Frontal cortex (tissue), 4 donors: ENCODE data around the gene MS4A8. TPM values are rescaled to one million over a fixed set of nuclear protein-coding genes. Genes with fewer than 3 reads are reported as not detected.
"Not testable (repeated sequence)": the region's sequence is repeated elsewhere in the genome, so short reads cannot be mapped to it uniquely, and the experiment has no call there.

ENCODE experiments used
- DNase-seq, 2 donors: peaks; one replicate each; pipeline ENCODE4 v3.0.0; 2012; ENCODE audit warnings: low spot score in 2 of 2
- FAIRE-seq: peaks from 2 replicates; lab custom pipeline; 2012; peaks lifted over from hg19 to GRCh38; lab: Jason Lieb, UNC
- total RNA-seq: library from RNA; depleted of rRNA; stranded (reverse); fragments of >200 nt; gene quantifications from one replicate; pipeline ENCODE4 v1.2.3, GENCODE V29; 2014
- donor health status: control.
- donor health status: control.
- donor health status: control.

MS4A8 gene, protein sequence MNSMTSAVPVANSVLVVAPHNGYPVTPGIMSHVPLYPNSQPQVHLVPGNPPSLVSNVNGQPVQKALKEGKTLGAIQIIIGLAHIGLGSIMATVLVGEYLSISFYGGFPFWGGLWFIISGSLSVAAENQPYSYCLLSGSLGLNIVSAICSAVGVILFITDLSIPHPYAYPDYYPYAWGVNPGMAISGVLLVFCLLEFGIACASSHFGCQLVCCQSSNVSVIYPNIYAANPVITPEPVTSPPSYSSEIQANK
- 0.41 TPM for total RNA-seq

DNA sequence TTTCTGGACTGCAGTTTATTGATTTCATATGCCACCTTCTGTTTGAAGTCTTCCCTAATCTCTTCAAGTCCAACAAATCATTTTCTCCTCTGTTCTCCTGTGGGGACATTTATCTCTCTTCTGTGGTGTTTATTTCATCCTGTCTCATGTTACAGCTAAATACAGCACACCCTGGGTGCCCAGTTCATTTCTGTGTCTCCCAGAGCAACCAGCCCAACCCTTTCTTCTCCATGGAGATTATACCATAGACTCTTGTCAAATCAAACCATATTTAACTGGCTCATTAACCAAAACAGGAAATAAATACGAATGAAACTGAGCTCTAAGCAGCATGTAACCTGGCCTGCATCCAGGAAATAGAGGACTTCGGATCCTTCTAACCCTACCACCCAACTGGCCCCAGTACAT is at the start of gene MS4A8:
TSS of gene MS4A8 (plus strand) at position 329 of the 408 bp plus-strand sequence. CDS start 1,249 bp downstream, outside the sequence.
- FAIRE-seq (no peak), DNase-seq (no peak)

GRCh38 chr11:60657888-60658287 is 41.5 kb upstream of the MS4A8 start:
- FAIRE-seq, result no peak
- no peak for DNase-seq

GRCh38 chr11:60658409-60658808 is 41.0 kb upstream of the MS4A8 start:
- DNase-seq, result no peak
- no peak for FAIRE-seq

GRCh38 chr11:60672255-60672654 is 27.2 kb upstream of the MS4A8 start:
- no peak for FAIRE-seq
- DNase-seq, result no peak

- FAIRE-seq, DNase-seq: not testable (repeated sequence)
Measured at GRCh38 chr11:60678231-60678630, 21.2 kb upstream of the MS4A8 start.

DNA sequence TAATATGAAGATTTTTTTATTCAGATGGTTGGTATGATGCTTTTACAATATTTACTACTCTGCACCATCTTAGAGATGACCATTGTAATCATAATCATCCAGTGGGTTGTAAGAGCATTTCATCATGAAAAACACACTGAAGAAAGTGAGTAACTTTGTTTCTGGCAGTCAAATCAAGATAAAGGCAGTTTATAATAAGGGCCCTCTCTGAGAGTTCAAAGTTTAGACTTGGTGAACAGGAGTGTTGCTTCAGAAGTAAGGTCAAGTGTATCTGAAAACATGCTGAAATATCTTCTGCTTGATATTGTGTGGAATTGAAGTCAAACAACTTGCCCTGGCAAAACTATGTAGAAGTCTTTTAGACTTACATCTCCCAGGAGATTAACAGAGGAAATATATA is 19.5 kb upstream of the MS4A8 start:
- no peak for FAIRE-seq

DNA sequence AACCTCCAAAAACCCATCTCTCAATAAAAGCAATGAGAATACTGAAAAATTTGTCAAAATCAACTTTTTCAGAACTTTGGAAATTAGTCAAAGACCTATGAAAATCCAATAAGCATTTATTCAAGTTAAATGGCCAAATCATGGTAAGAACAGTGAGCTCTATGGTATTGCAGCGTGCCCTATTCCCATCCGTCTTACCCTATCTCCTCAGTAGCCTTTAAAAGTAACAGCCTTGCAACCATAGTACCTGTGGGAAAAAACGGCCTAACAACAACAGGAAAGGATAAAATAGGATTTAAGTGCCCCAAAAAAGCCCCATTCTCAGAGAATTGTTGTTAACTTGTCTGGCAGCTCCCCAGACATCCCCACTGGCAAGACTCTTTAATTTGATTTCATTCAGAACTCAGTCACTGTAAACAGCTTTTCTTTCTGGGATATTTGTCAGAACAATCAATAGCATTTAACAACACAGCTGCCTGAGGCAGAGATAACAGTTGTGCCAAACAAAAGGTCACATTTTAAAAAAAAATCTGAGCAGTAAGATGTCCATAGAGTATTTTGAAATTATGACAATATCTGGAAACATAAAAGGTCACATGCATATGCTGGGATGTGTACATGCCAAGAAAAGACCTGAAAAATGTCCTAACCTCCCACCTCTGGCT is 18.8 kb upstream of the MS4A8 start:
- FAIRE-seq (no peak), DNase-seq (no peak)

More for the DNA sequence above, 19.5 kb upstream of the MS4A8 start:
- no peak for DNase-seq

DNA sequence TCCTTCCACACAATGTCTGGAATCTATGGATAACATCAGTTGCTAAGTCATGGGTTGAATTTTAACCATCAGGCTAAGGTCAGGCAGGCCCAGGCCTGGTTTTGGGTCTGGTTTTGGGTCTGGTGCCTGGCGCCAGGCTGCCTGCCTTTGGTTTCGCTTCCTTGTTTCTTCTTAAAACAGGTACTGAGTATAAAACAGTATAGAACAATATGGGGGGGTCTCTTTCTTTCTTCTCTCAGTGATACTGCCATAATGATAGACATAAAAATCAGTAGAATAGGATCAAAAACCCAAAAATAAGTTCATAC is 14.9 kb upstream of the MS4A8 start:
- not testable (repeated sequence) for DNase-seq, FAIRE-seq

DNA sequence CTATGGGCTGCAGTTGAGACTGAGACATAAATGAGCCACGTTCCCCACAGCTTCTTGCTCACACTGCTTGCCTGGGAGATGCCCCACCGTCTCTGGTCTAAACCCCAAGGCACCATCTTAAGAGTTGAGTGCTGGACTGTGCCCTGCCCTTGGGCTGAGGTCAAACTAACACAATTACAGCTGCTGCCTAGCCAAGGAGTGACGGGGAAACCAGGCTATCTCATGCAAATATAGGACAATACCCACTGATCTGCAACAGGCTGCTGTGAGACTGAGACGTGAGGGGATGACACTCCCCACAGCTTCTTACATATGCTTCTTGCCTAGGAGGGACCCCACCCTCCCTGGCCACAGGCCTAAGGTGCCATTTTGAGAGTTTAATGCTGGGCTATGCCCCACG is 7.8 kb upstream of the MS4A8 start:
- FAIRE-seq (no peak), DNase-seq (no peak)

GRCh38 chr11:60699936-60700335 is 524 bp downstream of the MS4A8 start:
- DNase-seq (no peak), FAIRE-seq (no peak)

GRCh38 chr11:60700689-60701468 is 1.5 kb downstream of the MS4A8 start:
- no peak for FAIRE-seq
- DNase-seq, result no peak

DNA sequence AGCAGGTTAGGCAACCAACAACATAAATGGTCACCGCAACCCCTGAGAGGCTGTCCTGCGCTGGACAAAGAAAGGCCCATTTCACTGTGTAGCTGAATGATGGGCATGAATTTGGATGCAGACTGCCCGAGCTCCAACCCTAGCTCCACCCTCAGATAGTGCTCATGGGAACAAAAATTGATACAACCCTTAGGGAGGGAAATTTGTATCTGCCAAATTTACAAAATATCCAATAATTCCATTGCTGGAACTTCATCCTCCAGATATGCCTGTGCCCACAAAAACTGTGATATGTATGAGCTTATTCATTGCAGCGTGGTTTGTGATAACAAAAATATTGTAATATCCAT is 2.0 kb downstream of the MS4A8 start:
- FAIRE-seq (no peak), DNase-seq (no peak)

DNA sequence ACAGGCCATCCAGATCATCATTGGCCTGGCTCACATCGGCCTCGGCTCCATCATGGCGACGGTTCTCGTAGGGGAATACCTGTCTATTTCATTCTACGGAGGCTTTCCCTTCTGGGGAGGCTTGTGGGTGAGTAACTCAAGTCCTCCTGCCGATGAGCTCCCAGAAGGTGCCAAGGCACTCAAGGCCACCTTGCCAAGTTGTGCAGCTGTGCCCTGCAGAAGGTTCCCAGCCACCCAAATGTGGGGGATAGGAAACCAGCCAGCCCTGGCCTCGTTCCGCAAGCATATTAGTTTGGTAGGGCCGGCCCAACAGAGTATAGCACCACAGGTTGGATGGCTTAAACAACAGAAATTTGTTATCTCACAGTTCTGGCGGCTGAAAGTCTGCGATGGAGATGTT is 4.0 kb downstream of the MS4A8 start:
- DNase-seq (no peak), FAIRE-seq (no peak)

- FAIRE-seq (no peak), DNase-seq (no peak)
Measured at GRCh38 chr11:60705895-60706294, 6.5 kb downstream of the MS4A8 start.

GRCh38 chr11:60706931-60707330 is 7.5 kb downstream of the MS4A8 start:
- FAIRE-seq (no peak), DNase-seq (no peak)

- no peak for DNase-seq
Measured at GRCh38 chr11:60710482-60710881, 11.1 kb downstream of the MS4A8 start.

GRCh38 chr11:60711276-60711675 is 11.9 kb downstream of the MS4A8 start:
- no peak for FAIRE-seq
- DNase-seq, result no peak

More at GRCh38 chr11:60710482-60710881, 11.1 kb downstream of the MS4A8 start:
- no peak for FAIRE-seq

GRCh38 chr11:60713423-60713822 is 14.0 kb downstream of the MS4A8 start:
- not testable (repeated sequence) for FAIRE-seq, DNase-seq

- DNase-seq (no peak), FAIRE-seq (no peak)
Measured at GRCh38 chr11:60717956-60718355, 18.5 kb downstream of the MS4A8 start.

DNA sequence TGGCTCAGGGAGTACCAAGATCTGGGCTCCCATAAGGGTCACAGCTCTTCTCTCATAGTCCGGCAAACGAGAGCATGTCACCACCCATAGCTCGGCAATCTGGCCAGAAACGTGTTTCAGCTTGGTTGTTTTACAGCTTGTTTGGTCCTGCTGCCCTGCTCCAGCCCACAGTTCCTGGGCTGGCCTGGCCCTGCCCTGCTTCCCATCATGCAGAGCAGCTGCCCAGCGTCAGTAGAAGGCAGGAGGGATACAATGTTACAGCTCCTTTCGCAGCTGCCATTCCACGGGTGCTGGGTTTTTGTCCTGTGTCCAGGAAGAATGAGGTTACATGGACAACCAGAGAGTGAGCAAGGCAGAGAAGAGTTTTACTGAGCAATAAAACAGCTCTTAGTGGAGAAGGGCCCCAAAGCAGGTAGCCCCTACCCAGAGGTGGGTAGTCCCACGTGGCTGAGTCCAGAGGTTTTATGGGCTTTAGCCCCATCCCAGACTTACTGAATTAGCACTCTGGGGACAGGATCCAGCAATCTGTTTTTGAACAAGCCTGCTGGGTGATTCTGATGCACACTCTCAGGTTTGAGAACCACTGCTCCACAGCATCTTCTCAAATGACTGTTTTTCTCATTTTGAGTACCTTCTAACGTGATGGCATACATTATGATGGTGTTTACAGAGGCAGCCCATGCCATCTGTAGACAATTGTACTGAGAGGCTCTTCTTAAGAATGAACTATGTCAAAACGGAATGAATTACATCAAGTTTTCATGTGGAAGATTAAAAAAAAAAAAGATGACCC is 19.3 kb downstream of the MS4A8 start:
- DNase-seq (no peak), FAIRE-seq (no peak)
